ENCODE measurements around the gene STK32C.

- TF ChIP-seq CTCF (IDR thresholded peaks at IDR 0.05) = no peak
- TF ChIP-seq POLR2AphosphoS5 (IDR thresholded peaks at IDR 0.05) = no peak
- no peak for TF ChIP-seq POLR2A (IDR thresholded peaks at IDR 0.05)
Observed at GRCh38 chr10:132230557-132231210, 77.1 kb downstream of the STK32C start.

Data from breast epithelium (tissue), 3 donors.